Stimulated activated CD8-positive, alpha-beta memory T cell treated with anti-CD3 and anti-CD28 coated beads, Interleukin-7, amount 100 ng/mL, for 48 hours (primary cell): ENCODE results near the gene TMEM52.
A peak's percentile ranks its signal among the peaks of the same experiment; 100 is the strongest.
"Not testable (repeated sequence)": the region's sequence is repeated elsewhere in the genome, so short reads cannot be mapped to it uniquely, and the experiment has no call there.

Experiments used
- DNase-seq, 2 donors: peaks; one replicate each; pipeline ENCODE4 v3.0.0-alpha.2; 2020; ENCODE audit warnings: low read depth in 1 of 2; ENCODE audit errors: extremely low read depth in 1 of 2

The TMEM52 gene

GRCh38 chr1:1895456-1896336 lies 23.4 kb downstream of the TMEM52 start:
- DNase-seq: no peak

GRCh38 chr1:1895060-1895418 lies 24.0 kb downstream of the TMEM52 start:
- no peak for DNase-seq

DNA sequence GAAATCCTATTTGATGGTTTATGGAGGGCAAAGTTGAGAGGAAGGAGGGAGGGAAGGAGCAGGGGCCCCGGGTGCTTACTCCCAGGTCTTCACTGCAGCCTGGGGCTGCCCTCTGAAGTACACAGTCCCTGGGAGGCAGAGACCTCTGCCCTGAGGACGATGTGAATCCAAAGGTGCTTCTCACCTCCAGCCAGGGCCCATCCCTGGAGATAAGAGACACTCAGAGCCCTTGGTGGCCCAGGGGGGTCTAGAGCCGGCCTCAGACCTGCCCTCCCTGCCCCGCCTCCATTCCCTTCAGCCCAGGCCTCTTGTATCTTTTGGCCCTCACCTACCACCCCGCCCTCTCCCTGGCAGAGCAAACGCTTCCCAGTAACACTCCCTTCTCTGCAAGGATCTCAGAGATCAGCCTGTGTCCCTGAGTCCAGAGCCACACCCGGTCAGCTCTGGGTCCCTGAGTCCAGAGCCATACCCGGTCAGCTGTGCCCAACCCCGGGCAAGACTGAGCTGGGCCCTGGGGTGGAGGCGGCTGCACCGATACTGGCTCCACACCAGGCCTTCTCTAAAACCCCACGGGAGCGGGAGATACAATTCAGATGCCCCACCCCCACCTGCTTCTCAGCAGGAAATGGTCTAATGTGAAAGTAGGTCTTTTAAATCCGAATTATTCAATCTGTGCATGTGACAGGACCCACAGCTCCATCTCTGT lies 24.6 kb downstream of the TMEM52 start:
- DNase-seq: no peak

GRCh38 chr1:1893997-1894353 lies 25.1 kb downstream of the TMEM52 start:
- DNase-seq: no peak

GRCh38 chr1:1893291-1893985 lies 25.6 kb downstream of the TMEM52 start:
- DNase-seq: no peak

DNA sequence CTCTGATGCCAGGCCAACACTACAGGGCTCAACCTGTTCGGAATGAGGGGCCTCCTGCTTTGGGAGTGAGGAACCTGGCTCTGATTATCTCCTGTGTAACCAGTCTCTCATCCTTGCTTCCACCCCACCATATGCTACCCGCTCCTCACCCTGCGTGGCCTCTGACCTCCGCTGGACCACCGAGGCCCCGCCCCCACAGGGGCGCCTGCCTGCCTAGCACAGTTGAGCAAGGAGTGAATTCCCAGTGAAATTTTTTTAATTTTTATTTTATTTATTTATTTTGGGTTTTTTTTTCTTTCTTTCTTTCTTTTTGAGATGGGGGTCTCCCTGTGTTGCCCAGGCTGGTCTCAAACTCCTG lies 26.3 kb downstream of the TMEM52 start:
- no peak for DNase-seq

DNA sequence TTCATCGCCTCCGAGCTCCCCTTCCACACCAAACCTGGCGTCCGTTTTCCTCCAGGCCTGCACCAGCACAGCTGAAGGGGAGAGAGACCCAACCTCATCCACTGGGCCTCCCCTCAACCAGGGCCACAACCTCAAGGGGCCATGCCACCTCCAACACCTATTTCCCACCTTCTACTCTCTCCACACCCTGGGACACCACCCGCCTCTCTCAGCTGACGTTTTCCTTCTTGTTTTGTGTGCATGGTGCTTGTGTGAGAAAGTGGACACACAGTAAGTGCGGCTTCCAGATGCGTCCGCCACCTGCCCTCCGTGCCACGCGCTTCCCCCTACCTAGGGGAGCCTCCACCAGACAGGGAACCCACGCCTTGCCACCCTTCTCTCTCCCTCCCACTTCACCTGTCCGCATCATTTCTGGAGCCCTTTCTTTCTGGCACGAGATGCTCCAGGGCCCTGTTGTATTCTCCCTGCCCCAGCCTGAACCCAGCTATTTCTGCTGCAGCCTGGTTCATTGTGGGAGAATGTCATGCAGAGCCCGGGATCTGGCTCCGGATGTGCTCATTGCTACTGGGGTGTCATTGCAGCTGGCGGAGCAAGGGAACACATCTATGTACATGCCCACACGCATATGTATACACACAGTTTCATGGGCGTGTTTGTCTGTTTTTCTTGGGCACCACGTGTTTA lies 26.9 kb downstream of the TMEM52 start:
- DNase-seq: no peak

GRCh38 chr1:1891349-1892078 lies 27.6 kb downstream of the TMEM52 start:
- DNase-seq: peak; percentile 56 to 57

GRCh38 chr1:1890506-1891348 lies 28.4 kb downstream of the TMEM52 start, which contains the start of gene GNB1:
TSS of gene GNB1 (minus strand) at chr1:1891087. CDS start at chr1:1825453, 65,634 bp downstream.
- peak; percentile 70 to 80 for DNase-seq

- DNase-seq: peak in 1 of 2 donors; percentile 36
Observed at GRCh38 chr1:1889847-1890505, 29.1 kb downstream of the TMEM52 start.

DNA sequence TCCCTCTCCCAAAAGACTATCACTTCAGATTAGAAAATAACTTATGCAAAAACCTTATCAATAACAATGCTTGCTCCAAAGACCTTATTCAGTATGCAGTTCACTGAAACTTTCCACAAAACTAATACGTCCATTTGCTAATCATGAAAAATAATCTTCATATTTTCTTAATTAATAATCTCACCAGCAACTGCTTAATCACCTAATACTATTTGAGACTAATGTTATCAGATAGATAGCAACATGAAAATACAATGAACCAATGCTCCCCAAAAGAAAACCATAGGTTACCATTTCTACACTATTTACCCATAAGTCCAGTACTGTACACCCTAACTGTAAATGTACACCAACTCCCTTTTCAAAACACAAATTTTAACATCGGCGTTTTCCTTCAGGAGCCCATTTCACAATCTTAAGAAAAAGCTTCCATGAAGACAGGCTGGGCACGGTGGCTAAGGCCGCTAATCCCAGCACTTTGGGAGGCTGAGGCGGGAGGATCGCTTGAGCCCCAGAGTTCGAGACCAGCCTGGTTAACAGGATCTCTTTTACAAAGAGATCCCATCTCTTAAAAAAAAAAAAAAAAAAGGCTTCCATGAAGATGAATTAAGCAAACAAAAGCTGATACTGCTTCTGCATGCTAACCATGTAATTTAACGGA lies 29.9 kb downstream of the TMEM52 start:
- no peak for DNase-seq

DNA sequence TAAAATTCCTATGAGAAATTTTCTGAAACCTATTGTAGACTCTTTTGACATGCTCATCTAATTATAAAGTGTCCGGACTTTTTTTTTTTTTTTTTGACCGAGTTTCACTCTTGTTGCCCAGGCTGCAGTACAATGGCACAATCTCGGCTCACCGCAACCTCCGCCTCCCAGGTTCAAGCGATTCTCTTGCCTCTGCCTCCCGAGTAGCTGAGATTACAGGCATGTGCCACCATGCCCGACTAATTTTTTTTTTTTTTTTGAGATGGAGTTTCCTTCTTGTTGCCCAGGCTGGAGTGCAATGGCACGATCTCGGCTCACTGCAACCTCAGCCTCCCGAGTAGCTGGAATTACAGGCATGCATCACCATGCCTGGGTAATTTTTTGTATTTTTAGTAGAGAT lies 35.2 kb downstream of the TMEM52 start:
- not testable (repeated sequence) for DNase-seq

DNA sequence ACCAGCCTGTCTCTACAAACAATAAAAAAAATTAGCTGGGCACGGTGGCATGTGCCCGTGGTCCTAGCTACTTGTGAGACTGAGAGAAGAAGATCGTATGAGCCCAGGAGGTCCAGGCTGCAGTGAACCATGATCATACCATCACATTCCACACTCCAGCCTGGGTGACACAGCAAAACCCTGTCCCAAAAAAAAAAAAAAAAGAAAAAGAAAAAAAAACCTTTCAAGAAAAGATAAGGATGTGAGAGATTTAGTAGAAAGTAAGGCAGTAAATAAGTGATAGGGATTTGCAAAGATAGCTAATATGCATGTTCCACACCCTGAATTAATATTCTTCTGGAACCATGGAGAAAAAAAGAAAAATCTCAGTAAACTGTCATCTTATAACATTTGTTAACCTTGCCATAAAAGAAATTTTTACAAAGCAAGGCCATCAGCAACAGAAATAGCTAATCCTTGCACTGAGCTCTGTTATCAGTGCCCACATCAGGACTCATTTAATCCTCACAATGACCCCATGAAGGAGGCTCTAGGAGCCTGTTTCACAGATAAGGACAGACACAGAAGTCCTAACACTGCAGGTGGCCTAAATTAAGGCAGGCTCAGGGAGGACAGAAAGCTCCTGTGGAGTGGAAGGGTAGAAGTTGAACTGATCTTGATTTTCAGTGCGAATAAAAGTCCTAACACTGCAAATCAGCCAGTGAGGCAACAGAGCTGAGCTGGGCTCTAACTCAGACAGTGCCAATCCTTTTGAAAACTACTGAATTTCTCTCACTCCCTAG lies 35.8 kb downstream of the TMEM52 start:
- DNase-seq: no peak

- no peak for DNase-seq
Observed at GRCh38 chr1:1881727-1882126, 37.4 kb downstream of the TMEM52 start.

GRCh38 chr1:1880617-1881312 lies 38.3 kb downstream of the TMEM52 start:
- no peak for DNase-seq

DNA sequence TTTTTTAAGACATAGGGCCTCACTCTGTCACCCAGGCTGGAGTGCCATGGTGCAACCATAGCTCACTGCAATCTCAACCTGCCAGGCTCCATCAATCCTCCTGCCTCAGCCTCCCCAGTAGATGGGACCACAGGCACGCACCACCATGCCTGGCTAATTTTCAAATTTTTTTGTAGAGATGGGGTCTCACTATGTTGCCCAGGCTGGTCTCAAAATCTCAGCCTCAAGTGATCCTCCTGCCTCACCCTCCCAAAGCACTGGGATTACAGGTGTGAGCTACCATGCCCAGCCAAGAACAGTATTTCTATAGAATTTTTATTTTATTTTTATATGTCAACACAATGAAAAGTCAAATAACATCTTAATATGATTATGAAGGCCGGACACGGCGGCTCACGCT lies 39.1 kb downstream of the TMEM52 start:
- DNase-seq: no peak

DNA sequence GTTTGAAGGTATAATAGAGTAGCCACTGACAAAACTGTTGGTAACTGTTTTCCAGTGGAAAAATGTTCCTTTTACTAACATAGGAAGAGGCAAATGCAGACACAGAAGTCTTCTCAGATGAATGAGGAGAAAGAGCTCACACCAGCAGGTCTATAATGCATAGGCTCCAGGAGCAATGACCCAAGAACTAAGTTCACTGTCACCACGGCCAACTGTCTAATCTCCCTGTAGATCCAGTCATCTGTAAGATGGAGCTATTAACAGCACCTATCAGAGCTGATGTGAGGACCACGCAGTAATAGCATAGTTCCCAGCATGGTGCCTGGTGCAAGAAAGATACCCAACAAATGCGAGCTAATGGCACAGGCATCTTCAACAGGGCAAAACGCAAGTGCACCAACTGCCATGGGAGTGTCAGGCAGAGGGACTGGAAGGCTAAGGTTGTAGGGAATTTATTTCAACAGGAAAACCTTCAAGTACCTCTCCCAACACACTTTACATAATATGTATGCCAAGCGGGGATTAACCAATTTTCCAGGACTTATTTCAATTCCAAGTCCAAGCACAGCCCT lies 41.1 kb downstream of the TMEM52 start:
- no peak for DNase-seq
